ENCODE measurements around the gene TM7SF2. TPM values are rescaled to one million over a fixed set of nuclear protein-coding genes. Genes with fewer than 3 reads are reported as not detected.

The TM7SF2 gene
- total and polyA plus RNA-seq, 2 of the 8 experiments (the other 6 are each of a cell fraction or from before 2014, with no cell fraction given): 40.1 to 96.0 TPM

- no peak for TF ChIP-seq EP300 (IDR thresholded peaks at IDR 0.05; ENCODE audit: borderline replicate concordance in 1 of 2, low read depth in 2 of 2, low read length in 2 of 2)
- TF ChIP-seq CHD2 (IDR thresholded peaks at IDR 0.05; ENCODE audit: low read length): no peak
- no peak for TF ChIP-seq ZNF274 (IDR thresholded peaks at IDR 0.05; ENCODE audit: borderline replicate concordance, extremely low read depth, low read length)
Measured at GRCh38 chr11:65064847-65065240, 46.8 kb upstream of the TM7SF2 start (continued).
